ENCODE results near the gene LPAR3. TPM values are rescaled to one million over a fixed set of nuclear protein-coding genes. Genes with fewer than 3 reads are reported as not detected.

Gene LPAR3
- polyA plus RNA-seq, 1 of the 3 experiments (the other 2 are of a cell fraction) = 0.08 TPM

GRCh38 chr1:84795213-84795612 lies 97.8 kb downstream of the LPAR3 start:
- WGBS (ENCODE audit: low lambda C conversion rate) = 36% methylated on average over 2 of the region's 2 CpGs
- Histone ChIP-seq H4K20me1 (ENCODE audit: insufficient read depth) (no peaks in the 10 kb centered on the region), H2AFZ (ENCODE audit: low read depth) (no peak overlapping the region), H3K4me2 (no peak overlapping the region), H3F3A (replicated peaks; ENCODE audit: insufficient read depth) (no peaks in the 10 kb centered on the region), H3K9me3 (peaks cover 7% of the 10 kb centered on the region; the same call in 1 of the 2 replicates), H3K4me3 (ENCODE audit: low read depth in 2 of 2, low read length in 1 of 2) (no peak overlapping the region), H3K36me3 (replicated peaks in 1 of 2; ENCODE audit: control insufficient read depth in 1 of 2, insufficient read depth in 2 of 2, low read length in 1 of 2) (no peaks in the 10 kb centered on the region), H3K79me2 (ENCODE audit: insufficient read depth) (no peaks in the 10 kb centered on the region), H3K9me2 (no peaks in the 10 kb centered on the region), H3K27me3 (ENCODE audit: insufficient read depth) (0 out of 2 replicates have a peak, but pooled peaks cover 5% of the 10 kb centered on the region), H3K9ac (no peak overlapping the region), H3K27ac (ENCODE audit: low read depth in 2 of 2, low read length in 1 of 2) (no peak overlapping the region), H3K4me1 (ENCODE audit: control insufficient read depth in 1 of 2, insufficient read depth in 2 of 2, low read depth in 1 of 2, low read length in 1 of 2) (no peaks in the 10 kb centered on the region)
- no peak for DNase-seq
- TF ChIP-seq USF1 (IDR thresholded peaks at IDR 0.05; ENCODE audit: borderline replicate concordance, low read depth) = no peak
- no peak for TF ChIP-seq FOXM1 (IDR thresholded peaks at IDR 0.05; ENCODE audit: low read depth)
- TF ChIP-seq RAD21 (IDR thresholded peaks at IDR 0.05; ENCODE audit: low read length) = no peak
- POLR2A ChIA-PET = no interaction called here
- CTCF ChIA-PET = interaction anchor here (1.1 to 2.2 kb wide), 2 partner anchors 13 to 23 kb away, joined by 3 to 10 read pairs; no protein-coding TSS in a partner anchor

- 18% methylated on average over 2 of the region's 2 CpGs for WGBS (ENCODE audit: low lambda C conversion rate)
- no peaks in the 10 kb centered on the region for H3K79me2 ChIP-seq (ENCODE audit: insufficient read depth)
- no peak overlapping the region for H3K9ac ChIP-seq
- no peaks in the 10 kb centered on the region for H3K9me2 ChIP-seq
- no peak for DNase-seq
- H3K9me3 ChIP-seq = peaks cover 7% of the 10 kb centered on the region; the same call in 1 of the 2 replicates
- H3K36me3 ChIP-seq (replicated peaks in 1 of 2; ENCODE audit: control insufficient read depth in 1 of 2, insufficient read depth in 2 of 2, low read length in 1 of 2) = no peaks in the 10 kb centered on the region
- no peak overlapping the region for H3K27ac ChIP-seq (ENCODE audit: low read depth in 2 of 2, low read length in 1 of 2)
- no peaks in the 10 kb centered on the region for H3F3A ChIP-seq (replicated peaks; ENCODE audit: insufficient read depth)
- H3K4me3 ChIP-seq (ENCODE audit: low read depth in 2 of 2, low read length in 1 of 2) = no peak overlapping the region
- no peak overlapping the region for H2AFZ ChIP-seq (ENCODE audit: low read depth)
- H4K20me1 ChIP-seq (ENCODE audit: insufficient read depth) = no peaks in the 10 kb centered on the region
- CTCF ChIA-PET = interaction anchor here (1.0 to 1.1 kb wide), 2 partner anchors 20 to 39 kb away, joined by 3 to 4 read pairs; no protein-coding TSS in a partner anchor
- no peaks in the 10 kb centered on the region for H3K4me1 ChIP-seq (ENCODE audit: control insufficient read depth in 1 of 2, insufficient read depth in 2 of 2, low read depth in 1 of 2, low read length in 1 of 2)
- TF ChIP-seq PBX3 (IDR thresholded peaks at IDR 0.05) (no peak), MAX (IDR thresholded peaks at IDR 0.05; ENCODE audit: low read depth) (no peak), NFIC (IDR thresholded peaks at IDR 0.05; ENCODE audit: borderline replicate concordance) (no peak), EZH2phosphoT487 (IDR thresholded peaks at IDR 0.05; ENCODE audit: borderline replicate concordance, low read depth) (no peak), EP300 (IDR thresholded peaks at IDR 0.05; ENCODE audit: borderline replicate concordance in 1 of 2, low read depth in 1 of 2, low read length in 1 of 2) (no peak), TEAD4 (IDR thresholded peaks at IDR 0.05; ENCODE audit: borderline replicate concordance, insufficient read depth) (no peak), TAF1 (IDR thresholded peaks at IDR 0.05; ENCODE audit: borderline replicate concordance, low read depth, low read length) (no peak), SIN3A (IDR thresholded peaks at IDR 0.05; ENCODE audit: borderline replicate concordance, low read depth, low read length) (no peak), POLR2AphosphoS5 (IDR thresholded peaks at IDR 0.05; ENCODE audit: low read depth, low read length) (no peak), ZBTB33 (IDR thresholded peaks at IDR 0.05; ENCODE audit: borderline replicate concordance, low read depth) (no peak), IRF3 (IDR thresholded peaks at IDR 0.05; ENCODE audit: low read depth, low read length) (no peak)
- POLR2A ChIA-PET = no interaction called here
- 0 out of 2 replicates have a peak, but pooled peaks cover 6% of the 10 kb centered on the region for H3K27me3 ChIP-seq (ENCODE audit: insufficient read depth)
- no peak overlapping the region for H3K4me2 ChIP-seq
Measured at GRCh38 chr1:84792421-84792820, 100.6 kb downstream of the LPAR3 start.

All from SK-N-SH (cell line).